Spinal cord (tissue), 10 donors: ENCODE measurements around the gene CLN5. TPM values are rescaled to one million over a fixed set of nuclear protein-coding genes. Genes with fewer than 3 reads are reported as not detected.
"Not testable (repeated sequence)": the region's sequence is repeated elsewhere in the genome, so short reads cannot be mapped to it uniquely, and the experiment has no call there.

Experiments used
- DNase-seq, 6 donors: peaks; one replicate each; pipeline versions ENCODE4 v3.0.0 to v3.0.0-alpha.2; 2013 to 2015; ENCODE audit warnings: low spot score in 6 of 6, low read depth in 4 of 6
- H3K27ac ChIP-seq: one replicate; pipeline ENCODE4 v1.5.1; 2013; ENCODE audit warnings: low read depth, low read length, control low read depth
- H3K27me3 ChIP-seq: one replicate; pipeline ENCODE4 v1.6.1; 2013; ENCODE audit warnings: low read length; ENCODE audit not compliant: control insufficient read depth, insufficient read depth
- H3K36me3 ChIP-seq: one replicate; pipeline ENCODE4 v1.6.1; 2013; ENCODE audit warnings: low read length; ENCODE audit not compliant: control insufficient read depth, insufficient read depth
- H3K4me1 ChIP-seq: one replicate; pipeline ENCODE4 v1.6.1; 2013; ENCODE audit warnings: low read length; ENCODE audit not compliant: control insufficient read depth, insufficient read depth
- H3K4me3 ChIP-seq: one replicate; pipeline ENCODE4 v1.5.1; 2013; ENCODE audit warnings: low read depth, low read length, control low read depth
- H3K9me3 ChIP-seq: one replicate; pipeline ENCODE4 v1.6.1; 2013; ENCODE audit warnings: low read length; ENCODE audit not compliant: control insufficient read depth, insufficient read depth
- WGBS: methylation state at CpG from one replicate; pipeline ENCODE4 v1.1.5; 2013; ENCODE audit warnings: missing lambda C conversion rate; ENCODE audit not compliant: insufficient coverage; 5-methylcytosine and 5-hydroxymethylcytosine counted together
- polyA plus RNA-seq, 2 donors: library from polyadenylated mRNA; unstranded; fragments of 120-200 nt; gene quantifications; one replicate each; pipeline ENCODE4 v1.2.1, GENCODE V29; 2013; ENCODE audit not compliant: insufficient read length in 2 of 2
- total RNA-seq, 2 donors: library from RNA; depleted of rRNA in 1 of 2; stranded (reverse); fragments of 120-200 nt in 1 of 2; fragments of >200 nt in 1 of 2; gene quantifications; one replicate each; pipeline versions ENCODE4 v1.2.3 to v1.2.4, GENCODE V29; 2013 to 2014
- donor health status: healthy.

CLN5 gene
- total and polyA plus RNA-seq, 4 donors: 33.1 to 55.9 (median 39.8) TPM

- no peak overlapping the region for H3K27ac ChIP-seq
- no peaks in the 10 kb centered on the region for H3K27me3 ChIP-seq
- H3K4me1 ChIP-seq: peaks cover 12% of the 10 kb centered on the region
- 35% methylated on average over 2 of the region's 3 CpGs for WGBS
- H3K9me3 ChIP-seq: no peaks in the 10 kb centered on the region
- peak in 1 of 6 donors; percentile 7 for DNase-seq
- peak overlapping the region; percentile 84 for H3K4me3 ChIP-seq
- H3K36me3 ChIP-seq: peaks cover 7% of the 10 kb centered on the region
Measured at GRCh38 chr13:76993021-76993420, 1.1 kb downstream of the CLN5 start.

- Histone ChIP-seq H3K27me3 (no peaks in the 10 kb centered on the region), H3K4me1 (peaks cover 12% of the 10 kb centered on the region), H3K36me3 (peaks cover 7% of the 10 kb centered on the region), H3K9me3 (no peaks in the 10 kb centered on the region), H3K4me3 (no peak overlapping the region), H3K27ac (no peak overlapping the region)
- no CpG with 5 or more reads among the region's 5 CpGs for WGBS
- no peak for DNase-seq
Measured at GRCh38 chr13:76993473-76993872, 1.6 kb downstream of the CLN5 start.

GRCh38 chr13:76994281-76994680, 2.4 kb downstream of the CLN5 start:
- Histone ChIP-seq H3K4me1 (peaks cover 12% of the 10 kb centered on the region), H3K36me3 (peaks cover 9% of the 10 kb centered on the region), H3K27ac (no peak overlapping the region), H3K27me3 (no peaks in the 10 kb centered on the region), H3K9me3 (no peaks in the 10 kb centered on the region), H3K4me3 (no peak overlapping the region)
- 100% methylated on average over 2 of the region's 3 CpGs for WGBS
- no peak for DNase-seq

- H3K27me3 ChIP-seq: no peaks in the 10 kb centered on the region
- no CpG with 5 or more reads among the region's 1 CpG for WGBS
- H3K4me1 ChIP-seq: no peaks in the 10 kb centered on the region
- peaks cover 15% of the 10 kb centered on the region for H3K36me3 ChIP-seq
- no peak overlapping the region for H3K27ac ChIP-seq
- no peaks in the 10 kb centered on the region for H3K9me3 ChIP-seq
- no peak overlapping the region for H3K4me3 ChIP-seq
- DNase-seq: no peak
Measured at GRCh38 chr13:77000475-77000874, 8.6 kb downstream of the CLN5 start.

- no peak overlapping the region for H3K27ac ChIP-seq
- no peak for DNase-seq
- H3K4me3 ChIP-seq: no peak overlapping the region
- no peaks in the 10 kb centered on the region for H3K9me3 ChIP-seq
- H3K27me3 ChIP-seq: no peaks in the 10 kb centered on the region
- no peaks in the 10 kb centered on the region for H3K4me1 ChIP-seq
- peaks cover 13% of the 10 kb centered on the region for H3K36me3 ChIP-seq
- WGBS: 75% methylated on average over 2 of the region's 4 CpGs
Measured at GRCh38 chr13:77001540-77001939, 9.7 kb downstream of the CLN5 start.

- H3K4me1 ChIP-seq: no peaks in the 10 kb centered on the region
- H3K4me3 ChIP-seq: no peak overlapping the region
- DNase-seq: no peak
- H3K27ac ChIP-seq: no peak overlapping the region
- H3K27me3 ChIP-seq: no peaks in the 10 kb centered on the region
- peaks cover 11% of the 10 kb centered on the region for H3K36me3 ChIP-seq
- WGBS: 57% methylated on average over 2 of the region's 4 CpGs
- no peaks in the 10 kb centered on the region for H3K9me3 ChIP-seq
Measured at GRCh38 chr13:77001963-77002587, 10.2 kb downstream of the CLN5 start.

GRCh38 chr13:77002590-77003190, 10.8 kb downstream of the CLN5 start:
- Histone ChIP-seq H3K36me3 (peaks cover 12% of the 10 kb centered on the region), H3K27ac (no peak overlapping the region), H3K4me1 (no peaks in the 10 kb centered on the region), H3K9me3 (no peaks in the 10 kb centered on the region), H3K27me3 (no peaks in the 10 kb centered on the region), H3K4me3 (no peak overlapping the region)
- WGBS: 65% methylated on average over 3 of the region's 7 CpGs
- DNase-seq: peak in 2 of 6 donors; percentile 48 to 68

GRCh38 chr13:77008337-77008736, 16.5 kb downstream of the CLN5 start:
- 60% methylated on average over 1 of the region's 4 CpGs for WGBS
- not testable (repeated sequence) for H3K27me3 ChIP-seq, H3K27ac ChIP-seq, H3K9me3 ChIP-seq, H3K4me1 ChIP-seq, DNase-seq, H3K4me3 ChIP-seq
- peaks cover 20% of the 10 kb centered on the region for H3K36me3 ChIP-seq

GRCh38 chr13:77009011-77009410, 17.1 kb downstream of the CLN5 start:
- Histone ChIP-seq H3K27ac (no peak overlapping the region), H3K4me1 (no peaks in the 10 kb centered on the region), H3K4me3 (no peak overlapping the region), H3K27me3 (no peaks in the 10 kb centered on the region), H3K36me3 (peaks cover 15% of the 10 kb centered on the region), H3K9me3 (no peaks in the 10 kb centered on the region)
- no peak for DNase-seq
- no CpG with 5 or more reads among the region's 2 CpGs for WGBS

- peaks cover 15% of the 10 kb centered on the region for H3K36me3 ChIP-seq
- no CpG with 5 or more reads among the region's 5 CpGs for WGBS
- not testable (repeated sequence) for H3K4me1 ChIP-seq, H3K27ac ChIP-seq, H3K9me3 ChIP-seq, DNase-seq, H3K4me3 ChIP-seq, H3K27me3 ChIP-seq
Measured at GRCh38 chr13:77009719-77010118, 17.8 kb downstream of the CLN5 start.
